Transverse colon (tissue), 4 donors: ENCODE measurements around the gene TMED1. TPM values are rescaled to one million over a fixed set of nuclear protein-coding genes. Genes with fewer than 3 reads are reported as not detected.

ENCODE experiments used
- small RNA-seq, 4 donors: library from RNA; depleted of rRNA; stranded (forward); fragments of <200 nt; gene quantifications; one replicate each; pipeline ENCODE3, GENCODE V24; 2016
- total RNA-seq, 4 donors: library from RNA; depleted of rRNA; stranded (reverse); fragments of >200 nt; gene quantifications; one replicate each; pipeline ENCODE4 v1.1.0, GENCODE V29; 2016

The TMED1 gene
- total RNA-seq, 4 donors from 2014 or later: 2.8 to 40.4 (median 24.4) TPM

Small RNA genes within 50 kb of the gene (small RNA-seq; reads per million reads assigned to genes)
- gene MIR199A1 (0 to 0.55 (median 0.32) reads per million in 4 donors), gene MIR6793 (0.36 to 1.2 (median 0.56) reads per million in 4 donors)

Other genes starting within 250 kb of the TMED1 start
- 100 to 1,000 TPM in 1 of 4 donors, 10 to 100 TPM in 3; 22.8 to 111 (median 63.1) TPM for gene AP1M2, start 248.9 kb downstream of the TMED1 start, total RNA-seq
- 100 to 1,000 TPM in 1 of 4 donors, 10 to 100 TPM in 3; 36.6 to 371 (median 81.4) TPM for gene SLC44A2, start 210.7 kb downstream of the TMED1 start, total RNA-seq
- gene ILF3, start 181.9 kb downstream of the TMED1 start, total RNA-seq: 100 to 1,000 TPM in 3 of 4 donors, 10 to 100 TPM in 1; 73.6 to 242 (median 151) TPM
- gene QTRT1, start 134.8 kb downstream of the TMED1 start, total RNA-seq: 100 to 1,000 TPM in 1 of 4 donors, 10 to 100 TPM in 3; 28.5 to 201 (median 39.9) TPM
- gene DNM2, start 118.1 kb downstream of the TMED1 start, total RNA-seq: 1,000 to 10,000 TPM in 1 of 4 donors, 100 to 1,000 TPM in 3; 469 to 1,152 (median 585) TPM
- 1 to 10 TPM in 1 of 4 donors, under 1 TPM in 2, not detected in 1; 0.79 to 1.8 (median 0.96) TPM for gene C19orf38, start 12.2 kb upstream of the TMED1 start, total RNA-seq
- gene CARM1, start 35.3 kb upstream of the TMED1 start, total RNA-seq: 10 to 100 TPM; 24.9 to 47.6 (median 35.6) TPM
- 100 to 1,000 TPM in 1 of 4 donors, 10 to 100 TPM in 3; 23.6 to 134 (median 58.4) TPM for gene YIPF2, start 92.4 kb upstream of the TMED1 start, total RNA-seq
- gene TIMM29, start 92.6 kb upstream of the TMED1 start, total RNA-seq: 10 to 100 TPM; 40.0 to 45.3 (median 43.2) TPM
- gene SMARCA4, start 124.8 kb upstream of the TMED1 start, total RNA-seq: 100 to 1,000 TPM in 3 of 4 donors, 10 to 100 TPM in 1; 81.9 to 460 (median 118) TPM